KOPT-K1 (cell line): ENCODE results near the gene BCAS1.

Experiments used
- H3K27ac ChIP-seq: fragments of 200-600 bp; sonication (generic); 2 replicates; pipeline ENCODE4 v1.5.1; 2016; ENCODE audit warnings: antibody characterized with exemption, mild to moderate bottlenecking, low read depth, low read length; ENCODE audit not compliant: poor library complexity, severe bottlenecking
- H3K36me3 ChIP-seq: fragments of 200-600 bp; sonication (generic); 2 replicates; pipeline ENCODE4 v1.5.1; 2017; ENCODE audit warnings: antibody characterized with exemption, mild to moderate bottlenecking, low read length, moderate library complexity; ENCODE audit not compliant: insufficient read depth
- H3K9me3 ChIP-seq: fragments of 200-600 bp; sonication (generic); 2 replicates; pipeline ENCODE4 v1.5.1; 2017; ENCODE audit warnings: antibody characterized with exemption, low read length, mild to moderate bottlenecking; ENCODE audit not compliant: insufficient read depth, poor library complexity, severe bottlenecking

Gene BCAS1

GRCh38 chr20:54092021-54092420, 21.6 kb upstream of the BCAS1 start:
- H3K27ac ChIP-seq = no peak overlapping the region
- H3K9me3 ChIP-seq = no peaks in the 10 kb centered on the region
- H3K36me3 ChIP-seq = no peaks in the 10 kb centered on the region

GRCh38 chr20:54091120-54091480, 20.7 kb upstream of the BCAS1 start:
- no peak overlapping the region for H3K27ac ChIP-seq
- H3K9me3 ChIP-seq = no peaks in the 10 kb centered on the region

GRCh38 chr20:54090230-54091119, 20.1 kb upstream of the BCAS1 start:
- Histone ChIP-seq H3K36me3 (no peaks in the 10 kb centered on the region), H3K9me3 (no peaks in the 10 kb centered on the region), H3K27ac (no peak overlapping the region)

More at GRCh38 chr20:54091120-54091480, 20.7 kb upstream of the BCAS1 start:
- H3K36me3 ChIP-seq = no peaks in the 10 kb centered on the region

- H3K27ac ChIP-seq = no peak overlapping the region
- no peaks in the 10 kb centered on the region for H3K36me3 ChIP-seq
- H3K9me3 ChIP-seq = no peaks in the 10 kb centered on the region
Observed at GRCh38 chr20:54088430-54088829, 18.0 kb upstream of the BCAS1 start.

GRCh38 chr20:54086507-54087039, 16.2 kb upstream of the BCAS1 start:
- Histone ChIP-seq H3K27ac (no peak overlapping the region), H3K36me3 (no peaks in the 10 kb centered on the region), H3K9me3 (no peaks in the 10 kb centered on the region)

GRCh38 chr20:54085910-54086309, 15.5 kb upstream of the BCAS1 start:
- H3K27ac ChIP-seq = no peak overlapping the region
- no peaks in the 10 kb centered on the region for H3K9me3 ChIP-seq
- H3K36me3 ChIP-seq = no peaks in the 10 kb centered on the region

- Histone ChIP-seq H3K27ac (no peak overlapping the region), H3K36me3 (no peaks in the 10 kb centered on the region), H3K9me3 (no peaks in the 10 kb centered on the region)
Observed at GRCh38 chr20:54085425-54085824, 15.0 kb upstream of the BCAS1 start.

- Histone ChIP-seq H3K9me3 (no peaks in the 10 kb centered on the region), H3K27ac (no peak overlapping the region), H3K36me3 (no peaks in the 10 kb centered on the region)
Observed at GRCh38 chr20:54084727-54085388, 14.5 kb upstream of the BCAS1 start.

- Histone ChIP-seq H3K36me3 (no peaks in the 10 kb centered on the region), H3K9me3 (no peaks in the 10 kb centered on the region), H3K27ac (no peak overlapping the region)
Observed at GRCh38 chr20:54084193-54084592, 13.8 kb upstream of the BCAS1 start.

GRCh38 chr20:54083459-54083858, 13.1 kb upstream of the BCAS1 start:
- no peak overlapping the region for H3K27ac ChIP-seq
- no peaks in the 10 kb centered on the region for H3K9me3 ChIP-seq
- no peaks in the 10 kb centered on the region for H3K36me3 ChIP-seq

GRCh38 chr20:54082100-54082499, 11.7 kb upstream of the BCAS1 start:
- H3K9me3 ChIP-seq = no peaks in the 10 kb centered on the region
- H3K36me3 ChIP-seq = no peaks in the 10 kb centered on the region
- H3K27ac ChIP-seq = no peak overlapping the region

GRCh38 chr20:54079652-54080051, 9.3 kb upstream of the BCAS1 start:
- H3K9me3 ChIP-seq = no peaks in the 10 kb centered on the region
- no peaks in the 10 kb centered on the region for H3K36me3 ChIP-seq
- H3K27ac ChIP-seq = no peak overlapping the region

GRCh38 chr20:54078296-54078984, 8.0 kb upstream of the BCAS1 start:
- H3K27ac ChIP-seq = no peak overlapping the region
- H3K36me3 ChIP-seq = no peaks in the 10 kb centered on the region
- H3K9me3 ChIP-seq = no peaks in the 10 kb centered on the region

- Histone ChIP-seq H3K9me3 (no peaks in the 10 kb centered on the region), H3K27ac (no peak overlapping the region), H3K36me3 (no peaks in the 10 kb centered on the region)
Observed at GRCh38 chr20:54076259-54076658, 5.9 kb upstream of the BCAS1 start.

- Histone ChIP-seq H3K36me3 (no peaks in the 10 kb centered on the region), H3K9me3 (no peaks in the 10 kb centered on the region), H3K27ac (no peak overlapping the region)
Observed at GRCh38 chr20:54075322-54075721, 4.9 kb upstream of the BCAS1 start.
